Hepatocyte (in vitro differentiated cells): Measurements from ENCODE around the gene HOXB4. TPM values are rescaled to one million over a fixed set of nuclear protein-coding genes. Genes with fewer than 3 reads are reported as not detected.

Experiments
- DNase-seq: peaks from one replicate; pipeline ENCODE4 v3.0.0-alpha.2; 2016; ENCODE audit warnings: low spot score
- H2AFZ ChIP-seq: fragments of 200-600 bp; sonication (generic); 2 replicates; pipeline ENCODE4 v1.6.0; 2016; ENCODE audit warnings: antibody characterized with exemption, mild to moderate bottlenecking
- H3K27ac ChIP-seq: fragments of 200-600 bp; sonication (generic); 2 replicates; pipeline ENCODE4 v1.5.1; 2016; ENCODE audit warnings: mild to moderate bottlenecking
- H3K27me3 ChIP-seq: fragments of 200-600 bp; sonication (generic); 2 replicates; pipeline ENCODE4 v1.6.1; 2016
- H3K36me3 ChIP-seq: fragments of 200-600 bp; sonication (generic); replicated peaks from 2 replicates; pipeline ENCODE4 v1.5.1; 2016; ENCODE audit warnings: low read depth; ENCODE audit not compliant: insufficient read depth
- H3K4me1 ChIP-seq: fragments of 200-600 bp; sonication (generic); 2 replicates; pipeline ENCODE4 v1.5.1; 2016; ENCODE audit warnings: mild to moderate bottlenecking, moderate library complexity; ENCODE audit not compliant: insufficient read depth
- H3K4me2 ChIP-seq: fragments of 200-600 bp; sonication (generic); 2 replicates; pipeline ENCODE4 v1.6.0; 2016
- H3K4me3 ChIP-seq: fragments of 200-600 bp; sonication (generic); 2 replicates; pipeline ENCODE4 v1.5.1; 2016; ENCODE audit warnings: mild to moderate bottlenecking
- H3K79me2 ChIP-seq: fragments of 200-600 bp; sonication (generic); 2 replicates; pipeline ENCODE4 v1.6.0; 2017; ENCODE audit warnings: mild to moderate bottlenecking
- H3K9me2 ChIP-seq: fragments of 200-600 bp; sonication (generic); replicated peaks from 2 replicates; pipeline ENCODE4 v1.6.0; 2017; ENCODE audit warnings: mild to moderate bottlenecking; ENCODE audit not compliant: insufficient read depth
- H3K9me3 ChIP-seq: fragments of 200-600 bp; sonication (generic); 2 replicates; pipeline ENCODE4 v1.5.1; 2016; ENCODE audit warnings: low read depth, mild to moderate bottlenecking
- H4K20me1 ChIP-seq: fragments of 200-600 bp; sonication (generic); 2 replicates; pipeline ENCODE4 v1.6.0; 2016; ENCODE audit warnings: mild to moderate bottlenecking; ENCODE audit not compliant: insufficient read depth, poor library complexity, severe bottlenecking
- EZH2 ChIP-seq: fragments of 200-600 bp; sonication (generic); IDR thresholded peaks from 2 replicates; pipeline ENCODE4 v1.6.1; 2016; ENCODE audit warnings: antibody characterized with exemption, mild to moderate bottlenecking, borderline replicate concordance
- EZH2phosphoT487 ChIP-seq: fragments of 200-600 bp; sonication (generic); IDR thresholded peaks from one replicate; pipeline ENCODE4 v1.6.1; 2018; ENCODE audit warnings: antibody characterized with exemption, mild to moderate bottlenecking, low read depth, moderate library complexity; ENCODE audit not compliant: unreplicated experiment, severe bottlenecking
- WGBS: methylation state at CpG from one replicate; pipeline ENCODE4 v1.1.6; 2016; ENCODE audit warnings: low lambda C conversion rate; ENCODE audit errors: missing lambda C conversion rate; 5-methylcytosine and 5-hydroxymethylcytosine counted together
- polyA plus RNA-seq: library from polyadenylated mRNA; unstranded; fragments of >200 nt; fragmentation: Nextera tagmentation; extraction: Ambion mirVana; gene quantifications from 2 replicates; pipeline ENCODE4 v1.2.1, GENCODE V29; 2016
- total RNA-seq: library from RNA; depleted of rRNA; stranded (reverse); fragments of >200 nt; gene quantifications from 2 replicates; pipeline ENCODE4 v1.2.3, GENCODE V29; 2014
- TF ChIP-seq, protein P1 (sequence below): fragments of 200-600 bp; sonication (generic); IDR thresholded peaks from 2 replicates; pipeline ENCODE4 v1.5.1; 2016; ENCODE audit warnings: antibody characterized with exemption, mild to moderate bottlenecking; ENCODE audit not compliant: poor library complexity

Gene HOXB4
- total and polyA plus RNA-seq, 2 experiments from 2014 or later = 1.8 to 2.2 TPM

DNA sequence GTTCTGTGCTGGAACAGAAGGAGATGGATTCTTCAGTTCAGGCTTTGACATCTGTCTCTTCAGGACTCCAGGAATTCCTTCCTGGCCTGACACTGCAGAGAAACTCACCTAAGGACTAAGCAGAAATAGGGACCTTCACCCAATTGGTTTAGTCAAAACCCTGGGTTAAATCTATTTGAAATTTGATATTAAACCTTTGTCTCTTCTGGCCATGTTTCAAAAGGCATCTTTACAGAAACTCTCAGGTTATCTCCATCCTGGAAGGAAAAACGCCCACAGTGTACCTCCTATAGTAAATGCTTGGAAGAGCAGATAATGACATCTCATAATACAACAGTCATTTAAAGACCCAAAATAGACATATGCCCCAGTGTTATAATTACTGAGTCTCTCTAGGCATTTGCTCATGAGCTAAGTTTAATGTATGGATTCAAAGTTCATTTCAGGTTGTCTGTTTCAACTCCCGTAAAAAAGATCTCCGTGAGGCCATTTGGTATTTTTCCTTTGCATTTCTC, 5.6 kb upstream of the HOXB4 start:
- no peaks in the 10 kb centered on the region for H3K9me3 ChIP-seq
- DNase-seq = no peak
- no peak overlapping the region for H2AFZ ChIP-seq
- peaks cover 18% of the 10 kb centered on the region for H3K4me1 ChIP-seq
- no peaks in the 10 kb centered on the region for H4K20me1 ChIP-seq
- H3K9me2 ChIP-seq = no peaks in the 10 kb centered on the region
- H3K27me3 ChIP-seq = peaks cover 94% of the 10 kb centered on the region
- TF ChIP-seq EZH2phosphoT487 (peak; percentile 32), EZH2 (no peak)
- H3K4me2 ChIP-seq = no peak overlapping the region
- H3K27ac ChIP-seq = no peak overlapping the region
- 55% methylated on average over 3 of the region's 3 CpGs for WGBS
- no peaks in the 10 kb centered on the region for H3K36me3 ChIP-seq
- no peak overlapping the region for H3K4me3 ChIP-seq
- peaks cover 38% of the 10 kb centered on the region for H3K79me2 ChIP-seq

DNA sequence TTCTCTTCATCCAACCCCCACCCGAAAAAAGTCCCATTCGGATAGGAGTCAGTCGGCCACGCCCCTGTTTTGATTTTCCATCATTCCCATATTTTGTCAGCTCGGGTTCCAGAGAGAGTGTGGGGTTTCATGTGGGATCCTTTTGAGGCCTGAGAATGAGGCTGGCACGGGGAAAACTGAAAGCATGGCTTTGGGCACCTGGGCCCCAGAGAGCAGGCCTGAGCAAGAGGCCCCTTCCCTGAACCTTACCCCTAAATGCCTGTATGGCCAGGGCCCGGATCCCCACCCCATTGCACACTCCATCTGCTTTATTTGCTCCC, 4.6 kb upstream of the HOXB4 start:
- H3K9me3 ChIP-seq = no peaks in the 10 kb centered on the region
- peaks cover 38% of the 10 kb centered on the region for H3K79me2 ChIP-seq
- TF ChIP-seq, protein P1, sequence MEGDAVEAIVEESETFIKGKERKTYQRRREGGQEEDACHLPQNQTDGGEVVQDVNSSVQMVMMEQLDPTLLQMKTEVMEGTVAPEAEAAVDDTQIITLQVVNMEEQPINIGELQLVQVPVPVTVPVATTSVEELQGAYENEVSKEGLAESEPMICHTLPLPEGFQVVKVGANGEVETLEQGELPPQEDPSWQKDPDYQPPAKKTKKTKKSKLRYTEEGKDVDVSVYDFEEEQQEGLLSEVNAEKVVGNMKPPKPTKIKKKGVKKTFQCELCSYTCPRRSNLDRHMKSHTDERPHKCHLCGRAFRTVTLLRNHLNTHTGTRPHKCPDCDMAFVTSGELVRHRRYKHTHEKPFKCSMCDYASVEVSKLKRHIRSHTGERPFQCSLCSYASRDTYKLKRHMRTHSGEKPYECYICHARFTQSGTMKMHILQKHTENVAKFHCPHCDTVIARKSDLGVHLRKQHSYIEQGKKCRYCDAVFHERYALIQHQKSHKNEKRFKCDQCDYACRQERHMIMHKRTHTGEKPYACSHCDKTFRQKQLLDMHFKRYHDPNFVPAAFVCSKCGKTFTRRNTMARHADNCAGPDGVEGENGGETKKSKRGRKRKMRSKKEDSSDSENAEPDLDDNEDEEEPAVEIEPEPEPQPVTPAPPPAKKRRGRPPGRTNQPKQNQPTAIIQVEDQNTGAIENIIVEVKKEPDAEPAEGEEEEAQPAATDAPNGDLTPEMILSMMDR = no peak
- no peak for TF ChIP-seq EZH2phosphoT487
- TF ChIP-seq EZH2 = no peak
- DNase-seq = no peak
- no peaks in the 10 kb centered on the region for H3K9me2 ChIP-seq
- H3K4me1 ChIP-seq = peaks cover 18% of the 10 kb centered on the region
- 34% methylated on average over 7 of the region's 7 CpGs for whole genome bisulfite sequencing
- H3K4me3 ChIP-seq = peak overlapping the region; percentile 39
- peak overlapping the region; percentile 91 for H3K4me2 ChIP-seq
- H2AFZ ChIP-seq = no peak overlapping the region
- H3K27ac ChIP-seq = peak overlapping the region; percentile 80
- H4K20me1 ChIP-seq = no peaks in the 10 kb centered on the region
- H3K36me3 ChIP-seq = no peaks in the 10 kb centered on the region
- H3K27me3 ChIP-seq = peaks cover 87% of the 10 kb centered on the region

DNA sequence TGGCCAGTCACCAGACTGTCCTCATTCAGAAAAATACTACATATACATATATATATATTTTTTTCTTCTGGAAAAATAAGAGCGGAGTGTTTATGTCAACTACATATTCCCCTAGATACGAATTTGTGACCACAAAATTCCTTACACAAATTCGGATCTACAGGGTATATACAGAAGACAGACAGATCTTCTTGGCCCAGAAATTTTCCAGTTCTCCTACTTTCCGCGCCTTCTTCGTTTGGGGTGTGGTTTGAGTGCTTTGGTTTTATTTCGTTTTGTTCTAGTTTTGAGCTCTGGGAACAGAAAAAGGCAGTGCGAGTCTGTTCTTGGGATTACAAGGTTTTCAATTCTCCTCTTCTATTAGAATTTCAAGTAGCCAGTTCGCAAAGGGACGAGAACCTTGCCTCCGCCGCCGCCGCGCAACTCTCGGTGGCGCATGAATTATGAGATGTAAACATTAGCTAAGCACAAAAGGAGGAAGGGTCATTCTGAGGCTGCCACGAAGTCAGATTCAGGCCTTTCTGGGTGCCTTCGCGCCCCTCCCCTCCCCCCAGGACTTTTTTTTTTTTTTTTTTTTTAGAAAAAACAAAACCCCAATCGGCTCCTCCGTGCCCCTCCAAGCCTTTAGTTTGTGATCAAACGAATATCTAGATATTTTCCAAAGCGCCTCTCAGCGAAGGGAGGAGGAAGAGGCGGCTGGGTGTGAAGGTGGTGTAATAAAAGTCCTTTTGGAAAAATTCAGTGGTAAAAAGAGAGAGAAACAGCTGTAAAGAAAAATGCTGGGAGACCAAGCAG, 1.8 kb upstream of the HOXB4 start:
- Histone ChIP-seq H3K79me2 (peaks cover 25% of the 10 kb centered on the region), H3K9me2 (no peaks in the 10 kb centered on the region), H3K27me3 (peaks cover 88% of the 10 kb centered on the region), H3K4me1 (peaks cover 18% of the 10 kb centered on the region), H2AFZ (no peak overlapping the region), H3K36me3 (no peaks in the 10 kb centered on the region), H3K27ac (peak overlapping the region; percentile 80), H3K4me3 (peak overlapping the region; percentile 5), H3K9me3 (no peaks in the 10 kb centered on the region), H4K20me1 (no peaks in the 10 kb centered on the region), H3K4me2 (peak overlapping the region; percentile 91)
- WGBS = 14% methylated on average over 26 of the region's 26 CpGs
- DNase-seq = no peak
- TF ChIP-seq EZH2 (no peak), EZH2phosphoT487 (peak; percentile 86)
- TF ChIP-seq, protein P1 = no peak

DNA sequence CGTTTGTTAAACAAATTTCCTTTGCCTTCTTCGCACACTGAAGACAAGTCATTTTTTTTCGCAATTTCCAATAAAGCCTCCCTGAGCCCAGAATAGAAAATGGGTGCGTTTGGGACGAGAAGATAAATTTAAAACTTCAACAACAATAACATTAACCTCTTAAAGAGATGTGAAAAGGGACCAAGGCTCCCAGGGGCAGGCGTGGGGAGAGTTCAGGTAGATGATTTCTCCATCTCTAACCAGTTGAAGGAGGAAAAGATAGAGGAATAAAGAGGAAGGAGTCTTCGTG, 1.3 kb upstream of the HOXB4 start:
- Histone ChIP-seq H3K36me3 (no peaks in the 10 kb centered on the region), H2AFZ (no peak overlapping the region), H3K4me2 (peak overlapping the region; percentile 91), H3K9me3 (no peaks in the 10 kb centered on the region), H3K79me2 (peaks cover 25% of the 10 kb centered on the region), H3K27ac (peak overlapping the region; percentile 80), H3K27me3 (peaks cover 92% of the 10 kb centered on the region), H3K4me3 (no peak overlapping the region), H3K4me1 (peaks cover 18% of the 10 kb centered on the region), H3K9me2 (no peaks in the 10 kb centered on the region), H4K20me1 (no peaks in the 10 kb centered on the region)
- TF ChIP-seq, protein P1 = no peak
- TF ChIP-seq EZH2phosphoT487 (no peak), EZH2 (peak; percentile 15)
- WGBS = 22% methylated on average over 7 of the region's 7 CpGs
- DNase-seq = no peak
